ENCODE data around the gene KLF6.

Gene KLF6

GRCh38 chr10:3808689-3809199 lies 23.7 kb upstream of the KLF6 start:
- no peak for FAIRE-seq

GRCh38 chr10:3807928-3808496 lies 23.0 kb upstream of the KLF6 start:
- no peak for FAIRE-seq

GRCh38 chr10:3807211-3807927 lies 22.4 kb upstream of the KLF6 start:
- FAIRE-seq = no peak

GRCh38 chr10:3806603-3807002 lies 21.6 kb upstream of the KLF6 start:
- FAIRE-seq = no peak

GRCh38 chr10:3805791-3806461 lies 20.9 kb upstream of the KLF6 start:
- no peak for FAIRE-seq

DNA sequence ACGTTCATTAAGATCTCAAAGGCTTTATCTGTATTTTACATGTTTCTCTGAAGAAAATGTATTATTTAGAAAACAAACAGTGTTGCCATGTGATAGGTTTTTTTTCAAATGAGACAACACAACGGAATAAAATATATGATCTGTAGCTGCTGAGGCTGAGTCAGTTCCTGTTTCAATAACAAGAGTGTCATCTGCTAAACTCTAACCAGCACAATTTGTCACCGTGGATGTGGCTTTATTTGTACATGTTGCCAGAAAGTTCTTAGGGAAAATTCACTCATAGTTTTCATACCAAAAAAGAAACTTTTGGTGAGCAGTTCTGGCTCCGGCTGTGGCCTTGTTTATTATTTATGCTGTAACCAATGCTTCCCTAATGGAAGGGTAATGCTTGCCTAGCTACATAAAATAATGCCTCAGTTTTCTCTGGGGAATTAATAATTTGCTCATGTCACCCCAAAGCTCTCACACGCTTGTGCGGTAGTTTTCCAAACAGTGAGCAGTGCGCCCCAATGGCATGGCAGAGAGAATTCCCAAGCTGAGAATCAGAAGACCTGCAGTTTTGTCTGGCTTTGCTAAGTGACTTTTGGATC lies 20.3 kb upstream of the KLF6 start:
- no peak for FAIRE-seq

GRCh38 chr10:3803927-3804741 lies 19.1 kb upstream of the KLF6 start:
- FAIRE-seq = no peak

DNA sequence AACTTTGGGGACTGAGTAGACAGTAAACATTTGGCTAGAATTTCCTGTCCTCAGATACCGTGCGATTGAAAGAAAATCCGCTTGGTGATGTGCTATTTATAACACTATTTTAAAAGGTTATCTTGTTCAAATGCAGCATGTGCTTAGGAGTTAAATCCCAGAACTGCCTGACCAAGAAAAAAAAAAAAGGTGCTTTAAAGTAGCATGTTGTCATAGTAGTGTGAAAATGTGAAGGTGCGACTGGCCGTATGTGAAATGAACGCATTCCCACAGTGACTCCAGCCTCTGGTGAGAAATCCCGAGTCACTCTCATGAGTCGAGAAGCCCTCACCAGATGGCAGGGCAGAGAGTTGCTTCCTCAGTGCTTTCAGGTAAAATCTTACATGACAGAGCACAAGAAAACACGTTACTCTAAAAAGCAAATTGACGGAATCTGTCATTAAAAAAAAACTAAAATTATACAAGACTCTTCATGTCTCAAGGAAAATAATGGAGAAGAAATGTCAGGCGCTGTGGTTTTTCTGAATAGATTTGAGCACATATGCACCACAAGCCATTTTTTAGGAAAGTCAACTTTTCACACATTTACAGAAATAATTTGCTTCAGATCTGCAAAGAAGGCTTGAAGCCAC lies 18.4 kb upstream of the KLF6 start:
- FAIRE-seq = no peak

DNA sequence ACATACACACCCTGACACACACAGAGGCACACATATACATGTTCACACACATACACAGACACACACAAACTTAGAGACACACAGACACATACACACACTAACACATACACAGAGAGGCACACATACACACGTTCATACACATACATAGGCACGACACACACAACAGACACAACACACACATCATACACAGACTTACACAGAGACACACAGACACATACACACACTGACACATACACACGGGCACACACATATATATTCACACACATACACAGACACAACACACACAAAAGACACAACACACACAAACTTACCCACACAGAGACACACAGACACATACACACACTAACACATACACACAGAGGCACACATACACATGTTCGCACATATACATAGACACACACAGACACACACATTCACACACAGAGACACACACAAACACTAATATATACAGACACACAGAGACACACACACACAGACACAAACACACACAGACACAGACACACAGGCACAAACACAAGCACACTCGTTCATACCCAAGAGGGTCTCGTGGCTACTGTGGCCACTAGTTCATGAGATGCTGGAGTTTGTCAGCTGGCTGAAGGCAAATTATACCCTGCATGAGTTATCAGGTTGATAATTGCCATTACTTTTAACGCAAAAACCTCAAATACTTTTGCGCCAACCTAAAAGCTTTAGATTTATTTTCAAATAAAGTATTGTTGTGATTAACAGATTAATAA lies 17.7 kb upstream of the KLF6 start:
- FAIRE-seq = no peak

GRCh38 chr10:3801558-3802192 lies 16.7 kb upstream of the KLF6 start:
- no peak for FAIRE-seq

GRCh38 chr10:3800586-3800985 lies 15.6 kb upstream of the KLF6 start:
- FAIRE-seq = no peak

DNA sequence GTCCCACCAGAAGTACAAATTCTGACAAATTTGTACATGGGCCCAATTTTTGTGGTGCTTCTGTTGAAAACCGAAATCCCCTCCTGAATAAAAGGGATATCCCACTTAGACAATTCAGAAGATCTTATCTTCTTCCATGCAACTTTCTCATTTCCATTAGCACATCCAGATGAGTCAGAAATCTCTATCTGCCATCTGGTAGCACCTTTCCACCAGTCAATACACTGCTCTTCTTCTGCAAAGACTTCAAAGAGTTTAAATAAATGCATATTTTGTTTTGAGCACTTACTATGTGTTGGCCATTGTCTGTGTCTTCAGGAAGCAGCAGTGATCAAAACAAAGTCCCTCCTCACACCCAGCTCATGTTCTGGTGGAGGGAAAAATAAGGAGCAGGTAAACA lies 12.7 kb upstream of the KLF6 start:
- no peak for FAIRE-seq

DNA sequence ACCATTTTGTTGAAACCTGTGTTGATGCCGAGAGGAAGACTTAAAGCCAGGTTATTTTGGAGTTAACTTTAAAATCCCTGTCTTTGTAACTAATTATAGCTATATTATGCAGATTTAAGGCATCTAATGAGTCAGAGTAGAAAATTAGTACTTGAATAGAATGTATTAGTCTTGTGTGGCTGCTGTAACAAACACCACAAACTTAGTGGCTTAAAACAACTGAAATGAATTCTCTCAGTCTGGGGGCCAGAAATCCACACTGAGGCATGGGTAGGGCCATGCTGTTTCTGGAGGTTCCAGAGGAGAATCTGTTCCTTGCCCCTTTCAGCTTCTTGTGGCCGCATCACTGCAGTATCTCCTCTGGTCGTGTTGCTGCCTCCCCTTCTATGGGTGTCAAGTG lies 8.5 kb upstream of the KLF6 start:
- FAIRE-seq = no peak

- FAIRE-seq = no peak
Observed at GRCh38 chr10:3792710-3793219, 7.8 kb upstream of the KLF6 start.

DNA sequence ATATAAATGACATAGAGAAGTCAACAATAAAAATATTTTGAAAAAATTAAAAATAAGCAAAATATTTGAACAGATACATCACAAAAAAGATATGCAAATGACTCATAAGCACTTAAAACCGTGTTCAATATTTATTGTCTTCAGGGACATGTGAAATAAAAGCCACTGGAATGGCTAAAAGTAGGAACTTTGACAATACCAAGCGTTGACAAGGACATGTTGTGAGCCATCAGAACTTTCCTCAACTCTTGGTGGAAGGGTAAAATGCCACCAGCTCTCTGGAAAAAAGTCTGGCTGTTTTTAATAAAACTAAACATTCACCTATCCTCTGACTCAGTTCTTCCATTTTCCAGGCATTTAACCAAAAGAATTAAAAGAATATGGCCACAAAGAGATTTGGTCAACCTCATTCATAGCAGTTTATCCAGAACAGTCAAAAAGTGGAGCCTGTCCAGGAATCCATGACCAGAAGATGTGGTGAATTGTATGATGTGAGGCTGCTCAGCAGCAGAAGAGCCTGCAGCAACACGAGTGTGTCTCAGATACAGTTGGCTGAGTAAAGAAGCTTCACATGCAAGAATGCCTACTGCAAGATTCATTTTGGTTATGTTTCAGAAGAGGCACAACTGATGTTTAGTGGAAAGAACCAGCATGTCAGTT lies 7.1 kb upstream of the KLF6 start:
- FAIRE-seq = no peak

GRCh38 chr10:3790858-3791257 lies 5.8 kb upstream of the KLF6 start:
- FAIRE-seq = no peak

DNA sequence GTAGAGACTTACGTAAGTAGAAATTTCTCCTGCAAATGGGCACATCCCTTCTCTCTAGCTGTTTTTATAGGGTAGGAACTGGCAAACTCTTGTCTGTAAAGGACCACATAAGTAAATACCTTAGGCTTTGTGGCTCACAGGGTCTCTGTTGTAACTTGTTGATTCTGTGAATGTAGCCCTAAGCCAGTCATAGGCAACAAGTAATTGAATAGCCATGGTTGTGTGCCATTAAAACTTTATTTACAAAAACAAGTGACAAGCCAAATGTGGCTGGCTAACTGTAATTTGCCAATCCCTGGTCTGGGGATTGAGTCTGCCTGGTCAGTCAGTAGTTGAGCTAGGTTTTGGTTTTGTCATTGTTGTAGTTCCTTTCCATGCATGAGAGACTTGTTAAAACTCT lies 5.3 kb upstream of the KLF6 start:
- no peak for FAIRE-seq

- no peak for FAIRE-seq
Observed at GRCh38 chr10:3789621-3790020, 4.6 kb upstream of the KLF6 start.

- no peak for FAIRE-seq
Observed at GRCh38 chr10:3787816-3788215, 2.8 kb upstream of the KLF6 start.

DNA sequence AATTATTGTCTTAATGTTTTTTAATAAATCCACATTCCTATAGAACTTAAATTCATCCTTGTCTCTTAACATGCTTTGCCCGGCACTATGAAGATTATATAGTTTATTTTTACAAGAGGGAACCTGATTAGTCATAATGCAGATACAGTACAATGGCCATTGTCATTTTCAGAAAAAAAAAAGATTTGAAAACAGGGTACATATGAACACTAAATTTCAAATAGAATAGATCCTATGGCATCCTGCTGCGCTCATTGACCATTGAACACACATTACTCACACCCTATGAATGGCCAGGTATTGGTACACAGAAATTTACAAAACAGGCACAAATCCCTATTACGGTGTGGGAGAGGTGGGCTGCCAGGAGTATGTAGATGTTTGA lies 2.0 kb upstream of the KLF6 start:
- FAIRE-seq = no peak
